Pons (tissue), 1 donor: Measurements from ENCODE around the gene SGMS1.
A peak's percentile ranks its signal among the peaks of the same experiment; 100 is the strongest.
"Not testable (repeated sequence)": the region's sequence is repeated elsewhere in the genome, so short reads cannot be mapped to it uniquely, and the experiment has no call there.

Experiments
- DNase-seq: peaks from one replicate; pipeline ENCODE4 v3.0.0-alpha.2; 2016; ENCODE audit warnings: low spot score

The SGMS1 gene

DNA sequence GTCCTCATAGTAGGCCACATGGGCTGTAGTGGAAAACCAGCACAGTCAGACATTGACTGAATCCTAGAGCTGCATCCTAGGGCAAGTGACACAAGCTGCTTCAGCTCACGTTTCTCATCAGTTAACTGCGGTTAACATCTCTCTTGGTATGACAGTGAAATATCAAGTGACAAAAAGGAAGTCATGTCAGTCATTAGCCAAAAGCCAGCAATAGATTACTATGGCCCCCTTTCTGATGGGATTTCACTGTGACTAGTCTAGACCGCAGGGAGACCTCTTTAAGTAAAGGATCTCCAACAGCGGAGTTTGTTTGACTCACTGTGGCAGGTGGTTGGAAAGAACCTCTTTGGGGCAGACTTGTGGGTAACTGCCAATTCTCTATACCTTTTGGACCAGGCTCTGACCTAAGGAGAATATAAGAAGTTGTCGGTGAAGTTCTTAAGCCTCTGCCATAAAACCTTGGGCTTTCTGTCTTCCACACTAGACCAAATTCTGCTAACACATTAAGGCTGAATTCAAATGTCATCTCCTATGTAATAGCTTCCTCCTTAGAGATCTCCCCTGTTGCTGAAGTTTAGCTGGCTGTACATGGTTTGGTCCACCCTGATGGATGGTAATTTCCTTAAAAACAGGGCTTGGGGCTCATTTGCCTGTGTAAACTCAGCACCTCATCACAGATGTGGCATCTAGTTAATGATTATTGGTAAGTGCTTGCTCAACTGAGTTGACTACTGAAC lies 115.3 kb downstream of the SGMS1 start:
- no peak for DNase-seq

GRCh38 chr10:50506861-50507573 lies 116.7 kb downstream of the SGMS1 start:
- peak; percentile 99 for DNase-seq

- DNase-seq: no peak
Observed at GRCh38 chr10:50504389-50504788, 119.4 kb downstream of the SGMS1 start.

GRCh38 chr10:50503661-50504320 lies 120.0 kb downstream of the SGMS1 start:
- DNase-seq: no peak

DNA sequence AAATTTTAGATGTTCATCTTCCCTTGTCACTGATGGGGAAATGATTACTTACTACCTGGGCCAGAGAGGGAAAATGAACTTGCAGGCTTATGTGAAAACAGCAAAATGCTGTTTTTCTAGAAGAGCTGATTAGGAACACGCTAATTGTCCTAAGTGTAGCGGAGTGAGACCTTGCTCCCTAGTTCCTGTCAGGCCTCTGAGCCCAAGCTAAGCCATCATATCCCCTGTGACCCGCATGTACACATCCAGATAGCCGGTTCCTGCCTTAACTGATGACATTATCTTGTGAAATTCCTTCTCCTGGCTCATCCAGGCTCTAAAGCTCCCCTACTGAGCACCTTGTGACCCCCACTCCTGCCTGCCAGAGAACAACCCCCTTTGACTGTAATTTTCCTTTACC lies 120.6 kb downstream of the SGMS1 start:
- not testable (repeated sequence) for DNase-seq

- peak; percentile 58 for DNase-seq
Observed at GRCh38 chr10:50501924-50502452, 121.8 kb downstream of the SGMS1 start.

GRCh38 chr10:50501478-50501877 lies 122.3 kb downstream of the SGMS1 start:
- no peak for DNase-seq

DNA sequence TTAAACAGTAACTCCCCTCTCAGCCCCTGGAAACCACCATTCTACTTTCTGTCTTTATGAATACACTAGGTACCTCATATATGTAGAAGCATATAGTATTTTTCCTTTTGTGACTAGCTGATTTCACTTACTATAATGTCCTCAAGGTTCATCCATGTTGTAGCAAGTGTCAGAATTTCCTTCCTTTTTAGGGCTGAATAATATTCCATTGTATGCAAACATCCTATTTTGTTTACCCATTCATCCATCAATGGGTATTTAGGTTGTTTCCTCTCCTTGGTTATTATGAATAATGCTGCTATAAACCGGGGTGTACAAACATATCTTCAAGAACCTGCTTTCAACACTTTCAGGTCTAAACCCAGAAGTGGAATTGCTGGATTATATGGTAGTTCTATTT lies 125.3 kb downstream of the SGMS1 start:
- DNase-seq: no peak

GRCh38 chr10:50497758-50498157 lies 126.0 kb downstream of the SGMS1 start:
- DNase-seq: no peak

GRCh38 chr10:50496228-50496627 lies 127.5 kb downstream of the SGMS1 start:
- DNase-seq: peak; percentile 65

GRCh38 chr10:50490241-50490640 lies 133.5 kb downstream of the SGMS1 start:
- no peak for DNase-seq

- DNase-seq: not testable (repeated sequence)
Observed at GRCh38 chr10:50484550-50484949, 139.2 kb downstream of the SGMS1 start.

- no peak for DNase-seq
Observed at GRCh38 chr10:50480054-50481007, 143.4 kb downstream of the SGMS1 start.

DNA sequence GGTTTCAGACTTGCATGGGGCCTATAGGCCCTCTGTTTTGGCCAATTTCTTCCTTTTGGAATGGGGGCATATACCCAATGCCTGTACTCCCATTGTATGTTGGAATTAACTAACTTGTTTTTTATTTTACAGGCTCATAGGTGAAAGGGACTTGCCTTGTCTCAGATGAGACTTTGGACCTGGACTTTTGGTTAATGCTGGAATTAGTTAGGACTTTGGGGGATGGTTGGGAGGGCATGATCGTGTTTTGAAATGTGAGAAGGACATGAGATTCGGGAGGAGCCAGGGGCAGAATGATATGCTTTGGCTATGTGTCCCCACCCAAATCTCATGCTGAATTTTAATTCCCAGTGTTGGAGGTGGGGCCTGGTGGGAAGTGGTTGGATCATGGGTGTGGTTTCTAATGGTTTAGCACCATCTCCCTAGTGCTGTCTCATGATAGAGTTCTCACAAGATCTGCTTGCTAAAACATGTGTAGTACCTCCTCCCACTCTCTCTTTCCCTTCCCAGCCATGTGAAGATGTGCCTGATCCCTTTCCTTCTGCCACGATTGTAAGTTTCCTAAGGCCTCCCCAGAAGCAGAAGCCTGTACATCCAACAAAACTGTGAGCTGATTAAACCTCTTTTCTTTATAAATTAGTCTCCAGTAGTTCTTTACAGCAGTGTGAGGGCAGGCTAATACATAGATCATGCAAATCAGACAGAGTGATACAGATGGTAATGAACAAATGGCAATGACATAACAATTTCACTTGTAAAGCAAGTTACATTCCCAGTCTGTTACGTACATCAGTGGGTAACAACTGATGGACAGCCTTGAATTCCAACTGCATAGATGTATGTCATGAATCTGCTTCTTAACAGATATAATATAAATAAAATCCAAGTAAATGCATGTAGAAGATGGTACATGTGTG lies 146.2 kb downstream of the SGMS1 start:
- DNase-seq: no peak

DNA sequence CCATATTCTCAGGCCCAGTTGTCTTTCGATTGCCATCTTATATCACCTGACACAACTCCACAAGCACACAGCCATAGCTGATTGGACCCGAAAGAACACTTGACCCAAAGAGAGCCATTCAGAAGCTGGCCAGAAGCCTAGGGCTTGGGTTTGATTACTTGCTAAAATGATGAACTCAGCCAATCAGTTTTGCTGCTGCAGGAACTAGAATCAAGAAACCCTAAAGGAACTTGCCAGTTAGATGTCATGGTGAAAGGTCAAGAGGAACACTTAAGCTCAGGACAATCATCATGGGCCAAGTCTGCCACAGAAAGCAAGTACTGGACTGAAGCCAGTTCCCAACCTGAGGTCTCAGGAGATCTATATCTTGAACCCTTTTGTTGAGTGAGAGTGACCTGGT lies 150.0 kb downstream of the SGMS1 start:
- DNase-seq: no peak

DNA sequence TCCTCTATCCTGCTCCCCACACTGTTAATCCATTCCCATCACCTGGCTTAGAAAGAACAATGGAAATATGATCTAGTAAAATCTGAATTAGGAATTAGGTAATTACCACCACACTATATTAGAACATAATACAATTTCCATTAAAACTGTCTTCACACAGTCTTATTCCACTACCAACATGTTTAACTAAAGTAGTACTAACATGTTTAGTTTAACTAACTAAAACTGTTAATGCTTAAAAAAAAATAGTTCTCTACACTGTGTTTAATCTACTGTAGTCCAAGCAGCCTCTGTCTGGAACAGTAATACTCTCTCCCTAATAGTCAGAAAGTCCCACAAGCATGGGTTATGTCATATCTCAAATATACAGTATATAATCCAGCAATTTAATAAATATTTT lies 150.8 kb downstream of the SGMS1 start:
- DNase-seq: no peak

GRCh38 chr10:50471583-50471975 lies 152.2 kb downstream of the SGMS1 start:
- DNase-seq: no peak

- no peak for DNase-seq
Observed at GRCh38 chr10:50470798-50471582, 152.8 kb downstream of the SGMS1 start.

GRCh38 chr10:50470345-50470744 lies 153.4 kb downstream of the SGMS1 start:
- DNase-seq: no peak

- DNase-seq: no peak
Observed at GRCh38 chr10:50469778-50470193, 154.0 kb downstream of the SGMS1 start.
